D721Med (cell line): Measurements from ENCODE around the gene DLGAP4.

Experiments used
- DNase-seq: peaks from one replicate; pipeline ENCODE4 v3.0.0; 2011; ENCODE audit warnings: low spot score; ENCODE audit not compliant: insufficient read length
- FAIRE-seq: peaks from 2 replicates; lab custom pipeline; 2011; peaks lifted over from hg19 to GRCh38; lab: Jason Lieb, UNC
- TF ChIP-seq, protein P1 (sequence below): IDR thresholded peaks from 2 replicates; pipeline ENCODE4 v1.5.1; 2012; ENCODE audit warnings: mild to moderate bottlenecking, control low read depth; ENCODE audit not compliant: insufficient read depth; ENCODE audit errors: missing control alignments

DLGAP4 gene

DNA sequence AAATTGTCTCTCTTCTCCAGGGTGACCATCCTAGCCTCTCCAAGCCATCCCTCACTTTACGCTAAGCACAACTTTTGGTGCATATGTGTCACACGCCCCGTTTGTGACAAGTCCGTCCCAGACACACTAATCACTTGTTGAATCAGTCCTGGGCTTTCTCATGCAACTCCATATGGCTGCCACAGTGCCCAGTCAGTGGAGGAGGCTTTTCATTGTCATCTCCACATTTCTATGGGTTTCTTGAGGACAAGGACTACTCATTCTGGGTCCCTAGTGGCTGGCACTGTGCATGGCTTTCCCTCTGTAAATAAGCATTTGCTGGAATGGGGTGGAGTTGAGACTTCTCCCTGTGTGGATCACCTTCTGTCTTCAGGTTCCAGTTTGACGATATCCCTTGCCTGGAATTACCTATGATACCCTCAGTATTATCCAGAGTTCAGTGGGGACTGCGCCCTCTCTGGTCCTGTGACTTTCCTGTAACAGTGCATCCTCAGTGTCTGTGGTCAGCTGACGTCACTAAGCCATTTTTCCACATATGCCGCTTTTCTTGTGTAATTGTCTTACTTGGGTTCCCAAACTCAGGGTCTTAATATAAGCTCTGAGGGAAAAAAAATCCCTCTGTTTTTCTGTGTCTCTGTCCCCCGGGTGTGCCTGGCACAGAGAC, 175.4 kb downstream of the DLGAP4 start:
- FAIRE-seq = no peak
- no peak for DNase-seq
- TF ChIP-seq, protein P1, sequence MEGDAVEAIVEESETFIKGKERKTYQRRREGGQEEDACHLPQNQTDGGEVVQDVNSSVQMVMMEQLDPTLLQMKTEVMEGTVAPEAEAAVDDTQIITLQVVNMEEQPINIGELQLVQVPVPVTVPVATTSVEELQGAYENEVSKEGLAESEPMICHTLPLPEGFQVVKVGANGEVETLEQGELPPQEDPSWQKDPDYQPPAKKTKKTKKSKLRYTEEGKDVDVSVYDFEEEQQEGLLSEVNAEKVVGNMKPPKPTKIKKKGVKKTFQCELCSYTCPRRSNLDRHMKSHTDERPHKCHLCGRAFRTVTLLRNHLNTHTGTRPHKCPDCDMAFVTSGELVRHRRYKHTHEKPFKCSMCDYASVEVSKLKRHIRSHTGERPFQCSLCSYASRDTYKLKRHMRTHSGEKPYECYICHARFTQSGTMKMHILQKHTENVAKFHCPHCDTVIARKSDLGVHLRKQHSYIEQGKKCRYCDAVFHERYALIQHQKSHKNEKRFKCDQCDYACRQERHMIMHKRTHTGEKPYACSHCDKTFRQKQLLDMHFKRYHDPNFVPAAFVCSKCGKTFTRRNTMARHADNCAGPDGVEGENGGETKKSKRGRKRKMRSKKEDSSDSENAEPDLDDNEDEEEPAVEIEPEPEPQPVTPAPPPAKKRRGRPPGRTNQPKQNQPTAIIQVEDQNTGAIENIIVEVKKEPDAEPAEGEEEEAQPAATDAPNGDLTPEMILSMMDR = no peak

DNA sequence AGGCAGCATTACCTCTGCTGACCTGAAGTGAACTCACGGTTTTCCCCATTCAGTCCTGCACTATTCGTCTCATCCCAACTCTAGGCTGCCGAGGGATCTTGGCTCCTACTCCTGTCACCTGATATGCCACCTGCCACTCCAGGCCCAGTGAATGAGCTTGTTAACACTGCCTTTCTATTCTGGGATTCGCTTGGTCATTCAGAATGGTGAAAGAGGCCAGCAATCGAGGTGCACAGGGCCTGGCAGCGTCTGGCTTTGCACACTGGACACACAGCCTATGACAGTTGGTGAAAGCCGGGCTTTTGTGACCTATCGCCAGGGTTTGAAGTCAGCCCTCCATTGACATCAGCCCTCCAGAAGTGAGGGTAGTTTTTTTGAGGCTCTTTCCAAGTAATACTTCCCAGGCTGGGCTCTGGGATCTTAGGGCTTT, 175.9 kb downstream of the DLGAP4 start:
- FAIRE-seq = no peak
- TF ChIP-seq, protein P1 = no peak
- DNase-seq = no peak

DNA sequence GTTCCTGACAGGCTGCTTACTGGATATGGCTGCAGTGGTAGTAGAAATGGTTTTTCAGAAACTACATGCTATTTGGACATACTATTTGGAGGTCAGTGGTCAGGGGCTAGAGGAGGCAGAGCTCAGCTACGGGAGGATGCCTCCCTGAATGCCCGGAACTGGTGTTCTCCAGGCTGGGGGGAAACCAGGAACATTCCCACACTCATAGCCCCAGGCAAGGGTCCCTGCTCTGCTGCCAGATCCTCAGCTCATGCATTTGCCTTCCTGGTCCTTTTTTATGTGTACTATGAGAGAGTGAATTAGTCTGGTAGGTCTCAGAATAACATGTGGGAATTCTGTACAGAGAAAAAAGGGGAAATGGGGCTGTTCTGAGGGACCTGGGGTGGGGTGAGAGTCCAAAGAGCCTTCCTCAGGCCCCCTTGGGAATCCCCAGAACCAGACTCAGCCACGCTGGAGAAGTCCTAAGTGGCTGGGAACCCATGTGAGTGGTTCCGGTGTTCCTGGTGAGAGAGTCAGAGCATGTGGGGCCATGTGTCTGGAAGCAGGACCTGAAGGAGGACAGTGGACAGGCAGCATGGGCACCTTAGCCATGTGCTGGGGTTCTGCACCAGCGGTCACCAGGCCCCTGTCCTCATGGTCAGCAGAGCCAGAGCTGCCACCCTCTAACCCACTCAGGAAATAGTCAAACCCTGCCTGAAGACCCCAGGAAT, 177.2 kb downstream of the DLGAP4 start:
- no peak for DNase-seq
- TF ChIP-seq, protein P1 = no peak
- no peak for FAIRE-seq

DNA sequence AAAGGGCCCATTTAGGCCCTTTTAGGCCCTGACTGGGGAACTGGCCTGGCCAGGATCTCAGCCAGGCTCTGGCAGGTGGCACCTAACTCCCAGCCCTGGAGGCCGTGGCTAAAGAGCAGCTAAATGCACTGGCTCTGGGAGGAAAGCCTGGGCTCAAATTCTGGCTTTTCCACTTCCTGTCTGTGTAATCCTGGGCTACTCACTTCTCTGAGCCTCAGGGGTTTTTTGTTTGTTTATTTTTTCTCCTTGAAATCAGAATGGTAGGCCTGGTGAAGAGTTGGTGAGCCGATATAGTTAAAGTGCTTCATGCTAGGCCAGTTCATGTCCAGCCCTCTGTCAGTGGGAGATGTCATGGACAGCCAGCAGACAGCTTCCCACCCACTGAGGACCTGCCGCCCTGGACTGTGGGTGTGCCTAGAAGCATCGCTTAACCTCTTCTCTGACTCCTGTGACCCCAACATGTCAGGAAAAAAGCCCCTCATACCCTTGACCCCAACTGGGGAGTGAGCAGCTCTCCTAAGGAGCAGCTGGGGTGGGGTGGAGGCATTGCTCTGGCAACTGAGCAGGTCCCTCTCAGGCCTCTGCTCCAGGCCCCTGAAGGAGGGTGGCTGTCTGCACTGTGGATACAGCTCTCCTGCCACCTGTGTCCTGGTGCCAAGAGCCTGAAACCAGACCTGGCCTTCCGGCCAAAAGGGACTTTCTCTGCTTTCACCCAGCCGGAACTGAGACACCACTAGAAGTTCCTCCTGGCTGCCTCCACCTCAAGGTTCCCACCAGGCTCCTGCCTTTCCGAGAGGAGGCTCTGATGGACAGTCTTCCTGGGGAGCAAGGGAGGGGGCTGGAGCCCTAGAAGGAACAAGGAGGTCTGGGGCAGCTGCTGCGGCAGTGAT, 178.0 kb downstream of the DLGAP4 start:
- TF ChIP-seq, protein P1 = no peak
- no peak for FAIRE-seq
- no peak for DNase-seq

DNA sequence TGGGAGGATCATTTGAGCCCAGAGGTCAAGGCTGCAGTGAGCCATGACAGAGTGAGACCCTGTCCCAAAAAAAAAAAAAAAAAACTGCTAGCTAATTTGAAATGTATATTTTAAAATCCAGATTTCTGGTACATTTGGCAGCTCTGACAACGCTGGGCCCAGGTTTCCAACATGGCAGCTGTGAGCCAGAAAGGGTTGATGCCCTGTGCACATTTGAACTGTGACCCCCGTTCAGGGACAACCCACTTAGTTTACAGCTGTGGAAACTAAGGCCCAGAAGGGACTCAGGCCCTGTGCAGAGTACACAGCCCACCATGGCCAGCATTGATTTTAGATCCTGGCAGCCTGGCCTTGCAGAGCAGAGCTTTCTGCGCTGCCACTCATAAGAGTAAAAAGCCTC, 179.1 kb downstream of the DLGAP4 start:
- DNase-seq (no peak), FAIRE-seq (no peak)
- TF ChIP-seq, protein P1 = no peak

DNA sequence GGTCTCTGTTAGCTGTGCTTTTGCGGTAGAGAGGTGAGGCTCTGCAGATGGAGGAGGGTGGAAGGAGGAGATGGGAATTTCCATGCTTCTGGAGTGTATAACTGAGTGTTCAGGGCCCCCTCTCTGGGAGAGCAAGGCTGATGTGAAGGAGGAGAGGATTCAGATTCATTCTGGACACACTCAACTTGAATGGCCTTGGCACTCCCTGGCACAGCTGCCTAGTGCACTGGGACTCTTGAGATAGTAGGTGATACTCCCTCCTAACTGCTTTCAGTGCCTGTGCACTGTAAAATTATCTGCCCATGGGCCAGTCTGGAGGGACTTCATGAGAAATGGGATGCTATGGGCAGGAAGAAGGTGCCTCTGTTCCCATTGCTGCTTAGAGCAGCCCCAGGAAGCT, 180.9 kb downstream of the DLGAP4 start:
- FAIRE-seq (no peak), DNase-seq (no peak)
- TF ChIP-seq, protein P1 = no peak
